Neural cell (in vitro differentiated cells): ENCODE results near the gene TSPEAR.

Experiments used
- EP300 ChIP-seq: fragments of 450-650 bp; conservative IDR thresholded peaks from 2 replicates; pipeline ENCODE4 v1.6.1; 2014; ENCODE audit warnings: antibody characterized with exemption, mild to moderate bottlenecking, moderate library complexity; ENCODE audit not compliant: poor library complexity, severe bottlenecking
- POLR2AphosphoS5 ChIP-seq: IDR thresholded peaks from 2 replicates; pipeline ENCODE4 v1.6.1; 2012
- RAD21 ChIP-seq: fragments of 450-650 bp; conservative IDR thresholded peaks from 2 replicates; pipeline ENCODE4 v1.6.1; 2014; ENCODE audit warnings: antibody characterized with exemption, mild to moderate bottlenecking, moderate library complexity
- TF ChIP-seq, protein P1 (sequence below): fragments of 450-650 bp; IDR thresholded peaks from 2 replicates; pipeline ENCODE4 v1.5.1; 2014; ENCODE audit warnings: antibody characterized with exemption, mild to moderate bottlenecking, moderate library complexity; ENCODE audit not compliant: poor library complexity, severe bottlenecking

DNA sequence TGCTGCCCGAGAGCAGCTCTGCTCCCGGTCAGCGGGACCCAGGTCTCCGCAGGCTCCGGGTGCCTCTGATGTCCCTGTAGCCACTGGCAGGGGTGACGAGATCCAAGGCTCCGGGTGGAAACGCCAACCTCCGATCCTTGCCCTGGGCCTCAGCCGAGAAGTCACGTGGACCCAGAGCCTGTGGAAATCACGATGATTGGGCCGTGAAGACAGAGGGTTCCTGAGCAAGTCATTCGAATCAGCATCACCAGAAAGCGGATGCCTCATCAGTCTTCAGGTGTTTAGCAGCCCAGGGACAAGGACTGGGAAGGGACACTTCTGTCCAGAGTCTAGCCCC, 243.5 kb downstream of the TSPEAR start:
- no peak for TF ChIP-seq EP300
- TF ChIP-seq, protein P1, sequence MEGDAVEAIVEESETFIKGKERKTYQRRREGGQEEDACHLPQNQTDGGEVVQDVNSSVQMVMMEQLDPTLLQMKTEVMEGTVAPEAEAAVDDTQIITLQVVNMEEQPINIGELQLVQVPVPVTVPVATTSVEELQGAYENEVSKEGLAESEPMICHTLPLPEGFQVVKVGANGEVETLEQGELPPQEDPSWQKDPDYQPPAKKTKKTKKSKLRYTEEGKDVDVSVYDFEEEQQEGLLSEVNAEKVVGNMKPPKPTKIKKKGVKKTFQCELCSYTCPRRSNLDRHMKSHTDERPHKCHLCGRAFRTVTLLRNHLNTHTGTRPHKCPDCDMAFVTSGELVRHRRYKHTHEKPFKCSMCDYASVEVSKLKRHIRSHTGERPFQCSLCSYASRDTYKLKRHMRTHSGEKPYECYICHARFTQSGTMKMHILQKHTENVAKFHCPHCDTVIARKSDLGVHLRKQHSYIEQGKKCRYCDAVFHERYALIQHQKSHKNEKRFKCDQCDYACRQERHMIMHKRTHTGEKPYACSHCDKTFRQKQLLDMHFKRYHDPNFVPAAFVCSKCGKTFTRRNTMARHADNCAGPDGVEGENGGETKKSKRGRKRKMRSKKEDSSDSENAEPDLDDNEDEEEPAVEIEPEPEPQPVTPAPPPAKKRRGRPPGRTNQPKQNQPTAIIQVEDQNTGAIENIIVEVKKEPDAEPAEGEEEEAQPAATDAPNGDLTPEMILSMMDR, result no peak
- no peak for TF ChIP-seq RAD21
- no peak for TF ChIP-seq POLR2AphosphoS5
